H1 (cell line): ENCODE data around the gene TEAD1. TPM values are rescaled to one million over a fixed set of nuclear protein-coding genes. Genes with fewer than 3 reads are reported as not detected.

Source experiments
- CTCF ChIA-PET: fragments of 300-600 bp; sonication (Branson Sonifier 250); formaldehyde crosslinking; loops from one replicate; lab custom pipeline; 2021; ENCODE audit not compliant: partially characterized antibody; lab: Charles Lee
- POLR2A ChIA-PET: fragments of 300-600 bp; sonication (Branson Sonifier 250); formaldehyde crosslinking; loops from one replicate; lab custom pipeline; 2021; ENCODE audit warnings: inconsistent platforms; ENCODE audit not compliant: partially characterized antibody; lab: Charles Lee
- DNase-seq, 2 experiments: peaks; one replicate each; pipeline versions ENCODE4 v3.0.0 to v3.0.0-alpha.2; 2010 to 2022; ENCODE audit warnings: low spot score in 2 of 2, low read depth in 1 of 2, mixed read lengths in 1 of 2
- FAIRE-seq: peaks from 2 replicates; lab custom pipeline; 2011; peaks lifted over from hg19 to GRCh38; lab: Jason Lieb, UNC
- H2AFZ ChIP-seq: 2 replicates; pipeline ENCODE4 v1.8.1; 2012; ENCODE audit warnings: low read length, inconsistent platforms
- H2AK5ac ChIP-seq: 2 replicates; pipeline ENCODE4 v1.6.1; 2013; ENCODE audit warnings: low read depth, low read length
- H2BK120ac ChIP-seq: replicated peaks from 2 replicates; pipeline ENCODE3; 2013; ENCODE audit warnings: low read depth, low read length, inconsistent platforms
- H2BK12ac ChIP-seq: 2 replicates; pipeline ENCODE4 v1.6.1; 2013; ENCODE audit warnings: low read depth, low read length
- H2BK15ac ChIP-seq: 2 replicates; pipeline ENCODE4 v1.6.1; 2013; ENCODE audit warnings: low read length
- H2BK20ac ChIP-seq: 2 replicates; pipeline ENCODE4 v1.6.1; 2013; ENCODE audit warnings: low read length
- H2BK5ac ChIP-seq: 2 replicates; pipeline ENCODE4 v1.6.1; 2013; ENCODE audit warnings: low read depth, low read length
- H3K14ac ChIP-seq: 2 replicates; pipeline ENCODE4 v1.6.1; 2013; ENCODE audit warnings: inconsistent platforms; ENCODE audit not compliant: insufficient read length
- H3K18ac ChIP-seq: 2 replicates; pipeline ENCODE4 v1.6.1; 2013; ENCODE audit warnings: low read length; ENCODE audit errors: extremely low read depth
- H3K23ac ChIP-seq: 2 replicates; pipeline ENCODE4 v1.6.1; 2013; ENCODE audit warnings: inconsistent platforms; ENCODE audit not compliant: insufficient read length
- H3K23me2 ChIP-seq: 2 replicates; pipeline ENCODE4 v1.6.1; 2013; ENCODE audit warnings: low read depth, low read length
- H3K27ac ChIP-seq: 2 replicates; pipeline ENCODE4 v1.6.1; 2011; ENCODE audit warnings: low read depth, low read length, inconsistent platforms
- H3K27me3 ChIP-seq, 4 experiments: replicated peaks in 1 of 4; 1 replicate in 1 of 4; 2 replicates in 3 of 4; pipeline versions ENCODE4 v1.6.1 to v1.8.1; 2011 to 2013; ENCODE audit warnings: low read length in 3 of 4, mild to moderate bottlenecking in 3 of 4, inconsistent platforms in 2 of 4, mixed read lengths in 2 of 4, moderate library complexity in 1 of 4; ENCODE audit not compliant: control insufficient read depth in 3 of 4, insufficient read depth in 3 of 4; ENCODE audit errors: extremely low read depth in 1 of 4
- H3K36me3 ChIP-seq, 4 experiments: 2 replicates each; pipeline versions ENCODE4 v1.6.1 to v1.8.1; 2011 to 2013; ENCODE audit warnings: mild to moderate bottlenecking in 4 of 4, low read length in 3 of 4, moderate library complexity in 2 of 4, control low read depth in 1 of 4, inconsistent platforms in 1 of 4; ENCODE audit not compliant: insufficient read depth in 4 of 4, control insufficient read depth in 2 of 4
- H3K4ac ChIP-seq: replicated peaks from 2 replicates; pipeline ENCODE3; 2013; ENCODE audit warnings: low read length, low read depth, mixed read lengths, inconsistent platforms; ENCODE audit not compliant: insufficient read length
- H3K4me1 ChIP-seq, 4 experiments: replicated peaks in 1 of 4; 1 replicate in 1 of 4; 2 replicates in 3 of 4; pipeline versions ENCODE4 v1.6.1 to v1.8.1; 2011 to 2013; ENCODE audit warnings: low read length in 3 of 4, inconsistent platforms in 2 of 4, mixed read lengths in 1 of 4; ENCODE audit not compliant: insufficient read depth in 4 of 4, control insufficient read depth in 3 of 4
- H3K4me2 ChIP-seq, 2 experiments: 2 replicates each; pipeline versions ENCODE4 v1.6.1 to v1.8.1; 2011 to 2013; ENCODE audit warnings: low read depth in 2 of 2, low read length in 2 of 2, control low read depth in 1 of 2, inconsistent platforms in 1 of 2, mild to moderate bottlenecking in 1 of 2; ENCODE audit not compliant: insufficient read depth in 1 of 2
- H3K4me3 ChIP-seq, 4 experiments: fragments of 200-600, 300-600 bp in 1 of 4; sonication (generic), shearing (Covaris generic), sonication (Bioruptor Twin) in 1 of 4; 2 replicates each; pipeline versions ENCODE4 v1.5.1 to v1.8.1; 2011 to 2016; ENCODE audit warnings: low read length in 4 of 4, low read depth in 3 of 4, control low read depth in 2 of 4, inconsistent platforms in 2 of 4, mild to moderate bottlenecking in 2 of 4, mixed read lengths in 1 of 4, moderate library complexity in 1 of 4; ENCODE audit not compliant: insufficient read depth in 2 of 4; ENCODE audit errors: extremely low read depth in 1 of 4
- H3K56ac ChIP-seq: replicated peaks from 2 replicates; pipeline ENCODE3; 2013; ENCODE audit warnings: low read depth, mild to moderate bottlenecking, mixed read lengths, low read length, inconsistent platforms; ENCODE audit not compliant: insufficient read length
- H3K79me1 ChIP-seq: 2 replicates; pipeline ENCODE4 v1.6.1; 2013; ENCODE audit warnings: low read depth, low read length, control low read depth
- H3K79me2 ChIP-seq, 2 experiments: 2 replicates each; pipeline versions ENCODE4 v1.6.1 to v1.8.1; 2012 to 2013; ENCODE audit warnings: low read length in 2 of 2, mild to moderate bottlenecking in 2 of 2, inconsistent platforms in 1 of 2; ENCODE audit not compliant: insufficient read depth in 2 of 2, control insufficient read depth in 1 of 2
- H3K9ac ChIP-seq, 4 experiments: replicated peaks in 1 of 4; 1 replicate in 1 of 4; 2 replicates in 3 of 4; pipeline versions ENCODE4 v1.6.1 to v1.8.1; 2011 to 2013; ENCODE audit warnings: low read depth in 3 of 4, low read length in 3 of 4, control low read depth in 2 of 4, mild to moderate bottlenecking in 2 of 4, moderate library complexity in 2 of 4, inconsistent platforms in 1 of 4; ENCODE audit errors: extremely low read depth in 1 of 4
- H3K9me3 ChIP-seq, 2 experiments: 2 replicates each; pipeline versions ENCODE4 v1.6.1 to v1.8.1; 2012 to 2013; ENCODE audit warnings: mild to moderate bottlenecking in 2 of 2, moderate library complexity in 2 of 2, control low read depth in 1 of 2, inconsistent platforms in 1 of 2, low read depth in 1 of 2, low read length in 1 of 2, mixed read lengths in 1 of 2; ENCODE audit not compliant: insufficient read depth in 2 of 2
- H4K20me1 ChIP-seq, 2 experiments: replicated peaks in 1 of 2; 2 replicates each; pipeline versions ENCODE3 to v1.8.1; 2011 to 2013; ENCODE audit warnings: inconsistent platforms in 2 of 2, low read length in 2 of 2, mild to moderate bottlenecking in 1 of 2; ENCODE audit not compliant: insufficient read depth in 2 of 2, control insufficient read depth in 1 of 2
- H4K5ac ChIP-seq: 2 replicates; pipeline ENCODE4 v1.6.1; 2013; ENCODE audit warnings: low read length, low read depth, mixed read lengths, inconsistent platforms; ENCODE audit not compliant: insufficient read length
- H4K8ac ChIP-seq: 2 replicates; pipeline ENCODE4 v1.8.0; 2013; ENCODE audit warnings: mild to moderate bottlenecking, moderate library complexity, low read length, inconsistent platforms; ENCODE audit not compliant: insufficient read depth; ENCODE audit errors: extremely low read depth
- H4K91ac ChIP-seq: replicated peaks from 2 replicates; pipeline ENCODE3; 2013; ENCODE audit warnings: low read length, mixed read lengths, inconsistent platforms; ENCODE audit not compliant: insufficient read length
- CEBPB ChIP-seq: IDR thresholded peaks from 2 replicates; pipeline ENCODE4 v1.6.1; 2012; ENCODE audit warnings: low read depth, low read length
- EZH2 ChIP-seq: fragments of 200-600 bp; sonication (generic); IDR thresholded peaks from 2 replicates; pipeline ENCODE4 v1.7.1; 2012; ENCODE audit warnings: low read depth, mild to moderate bottlenecking, moderate library complexity, low read length, inconsistent platforms; ENCODE audit not compliant: severe bottlenecking
- WGBS, 2 experiments: shearing (Covaris generic) in 1 of 2; methylation state at CpG; one replicate each; pipeline versions ENCODE4 v1.1.6 to v1.1.7; 2013 to 2015; ENCODE audit warnings: low lambda C conversion rate in 2 of 2, mixed read lengths in 2 of 2, inconsistent platforms in 1 of 2, low coverage in 1 of 2, missing lambda C conversion rate in 1 of 2; ENCODE audit not compliant: insufficient replicate concordance in 2 of 2, insufficient coverage in 1 of 2, insufficient read length in 1 of 2; ENCODE audit errors: extremely low coverage in 1 of 2, missing lambda C conversion rate in 1 of 2; 5-methylcytosine and 5-hydroxymethylcytosine counted together
- polyA plus RNA-seq, 7 experiments: library from polyadenylated mRNA; depleted of rRNA in 3 of 7; stranded (reverse) in 5 of 7; unstranded in 2 of 7; fragments of >200 nt in 5 of 7; fragments of 200-250 nt in 2 of 7; gene quantifications; 1 replicate in 5 of 7; 2 replicates in 1 of 7; 4 replicates in 1 of 7; pipeline versions ENCODE4 v1.2.1 to v1.2.3, GENCODE V29; 2011 to 2013; ENCODE audit warnings: missing spikeins in 2 of 7, mixed read lengths in 2 of 7
- total RNA-seq: library from RNA; stranded (reverse); fragmentation: NEBNext Ultra II Directional; extraction: Animal tissue kit (Norgen Biotek cat#: 25700); gene quantifications from 2 replicates; pipeline ENCODE4 v1.2.1, GENCODE V29; 2021

TEAD1 gene
- total and polyA plus RNA-seq, 2 of the 8 experiments (the other 6 are each of a cell fraction or from before 2014, with no cell fraction given): 15.6 to 67.4 TPM

- Histone ChIP-seq H4K5ac (no peak overlapping the region), H4K91ac (no peak overlapping the region), H3K4me2 (no peak overlapping the region), H3K9ac (no peak overlapping the region), H2AK5ac (no peak overlapping the region), H4K8ac (no peak overlapping the region; the same call in 1 of the 2 replicates), H3K79me2 (peaks cover 0 to 92% of the 10 kb centered on the region in 2 experiments; a peak in 3 of 4 replicates), H2BK5ac (0 out of 2 replicates have a peak overlapping the region, but pooled peaks have one; percentile 40), H3K18ac (no peak overlapping the region), H2BK120ac (no peak overlapping the region), H3K4me3 (no peak overlapping the region), H3K23me2 (no peaks in the 10 kb centered on the region), H3K27ac (no peak overlapping the region), H3K23ac (no peak overlapping the region), H4K20me1 (no peaks in the 10 kb centered on the region), H3K14ac (no peak overlapping the region), H3K9me3 (no peaks in the 10 kb centered on the region), H3K4ac (peak overlapping the region; percentile 61), H2BK12ac (no peak overlapping the region; the same call in 1 of the 2 replicates), H3K79me1 (no peaks in the 10 kb centered on the region; the same call in none of the 2 replicates), H2BK15ac (no peak overlapping the region; the same call in 1 of the 2 replicates), H2AFZ (no peak overlapping the region), H2BK20ac (no peak overlapping the region), H3K27me3 (no peaks in the 10 kb centered on the region), H3K36me3 (no peaks in the 10 kb centered on the region), H3K4me1 (peaks cover 12 to 42% (median 29%) of the 10 kb centered on the region in 4 experiments), H3K56ac (no peak overlapping the region)
- DNase-seq (no peak), FAIRE-seq (no peak)
- ChIA-PET CTCF (interaction anchor here (0.8 to 1.6 kb wide), 3 partner anchors 12 to 86 kb away, joined by 3 to 4 read pairs (median 4); no protein-coding TSS in a partner anchor), POLR2A (interaction anchor here (0.8 kb wide), 1 partner anchor 24 kb away, joined by 4 read pairs; no protein-coding TSS in a partner anchor)
- TF ChIP-seq CEBPB (peak; percentile 98), EZH2 (no peak)
- WGBS, 2 experiments: 82% methylated on average over 16 of the region's 16 CpGs; no CpG with 5 or more reads in 1 of the 2 experiments
Observed at GRCh38 chr11:12802418-12803085, 128.3 kb downstream of the TEAD1 start.
